ENCODE measurements around the gene GKN1.

- TF ChIP-seq SRF (IDR thresholded peaks at IDR 0.05; ENCODE audit: low read depth, low read length) (no peak), HDAC6 (IDR thresholded peaks at IDR 0.05; ENCODE audit: low read depth, low read length) (no peak), SIN3A (conservative IDR thresholded peaks at IDR 0.05 in 1 of 2, IDR thresholded peaks at IDR 0.05 in 1 of 2; ENCODE audit: low read depth in 1 of 2, low read length in 2 of 2) (no peak), EZH2 (IDR thresholded peaks at IDR 0.05; ENCODE audit: low read depth, low read length, severe bottlenecking) (no peak), ZNF274 (IDR thresholded peaks at IDR 0.05; ENCODE audit: borderline replicate concordance, extremely low read depth, low read length) (no peak), EGR1 (IDR thresholded peaks at IDR 0.05; ENCODE audit: borderline replicate concordance, low read depth, low read length) (no peak), CTCF (IDR thresholded peaks at IDR 0.05; ENCODE audit: control extremely low read depth in 1 of 3, insufficient read depth in 1 of 3, low read depth in 1 of 3, low read length in 3 of 3) (no peak), KDM1A (IDR thresholded peaks at IDR 0.05; ENCODE audit: borderline replicate concordance, low read length) (no peak)
Measured at GRCh38 chr2:68926796-68927195, 47.6 kb upstream of the GKN1 start.
